Endodermal cell (in vitro differentiated cells): ENCODE measurements around the gene RASGRF1. TPM values are rescaled to one million over a fixed set of nuclear protein-coding genes. Genes with fewer than 3 reads are reported as not detected.

Experiments
- DNase-seq: peaks from one replicate; pipeline ENCODE4 v3.0.0-alpha.2; 2017
- H3K27ac ChIP-seq: 2 replicates; pipeline ENCODE4 v1.5.1; 2013; ENCODE audit warnings: mild to moderate bottlenecking, low read depth, low read length, moderate library complexity
- H3K27me3 ChIP-seq: 2 replicates; pipeline ENCODE4 v1.6.1; 2013; ENCODE audit warnings: mild to moderate bottlenecking, low read length, moderate library complexity; ENCODE audit not compliant: insufficient read depth, control insufficient read depth, poor library complexity, severe bottlenecking
- H3K36me3 ChIP-seq: 2 replicates; pipeline ENCODE4 v1.7.0; 2013; ENCODE audit warnings: mild to moderate bottlenecking, low read length, moderate library complexity; ENCODE audit not compliant: control insufficient read depth, insufficient read depth
- H3K4me1 ChIP-seq: one replicate; pipeline ENCODE4 v1.7.0; 2013; ENCODE audit warnings: low read length; ENCODE audit not compliant: control insufficient read depth, insufficient read depth
- H3K4me3 ChIP-seq: 2 replicates; pipeline ENCODE4 v1.5.1; 2013; ENCODE audit warnings: mild to moderate bottlenecking, low read length, moderate library complexity
- H3K9ac ChIP-seq: 2 replicates; pipeline ENCODE4 v1.6.1; 2013; ENCODE audit warnings: mild to moderate bottlenecking, low read length, moderate library complexity; ENCODE audit not compliant: poor library complexity, severe bottlenecking; ENCODE audit errors: extremely low read depth
- H3K9me3 ChIP-seq: 2 replicates; pipeline ENCODE4 v1.6.1; 2013; ENCODE audit warnings: mild to moderate bottlenecking, low read length, moderate library complexity; ENCODE audit not compliant: control insufficient read depth
- H3K27ac Mint-ChIP-seq: 2 replicates; pipeline ENCODE4 v1.8.0; 2020; ENCODE audit warnings: mixed read lengths
- H3K27me3 Mint-ChIP-seq: 2 replicates; pipeline ENCODE4 v1.8.0; 2021; ENCODE audit warnings: mild to moderate bottlenecking, mixed read lengths; ENCODE audit not compliant: insufficient read depth
- H3K36me3 Mint-ChIP-seq: 2 replicates; pipeline ENCODE4 v1.8.0; 2020; ENCODE audit warnings: low read depth, mixed read lengths
- H3K4me1 Mint-ChIP-seq: 2 replicates; pipeline ENCODE4 v1.8.0; 2020; ENCODE audit warnings: mixed read lengths
- H3K4me3 Mint-ChIP-seq: 2 replicates; pipeline ENCODE4 v1.8.0; 2020; ENCODE audit warnings: mild to moderate bottlenecking, moderate library complexity, mixed read lengths
- H3K9me3 Mint-ChIP-seq: 2 replicates; pipeline ENCODE4 v1.8.0; 2020; ENCODE audit warnings: mild to moderate bottlenecking, mixed read lengths
- WGBS, 2 experiments: methylation state at CpG; one replicate each; pipeline versions ENCODE4 v1.1.5 to v1.1.7; 2013; ENCODE audit warnings: missing lambda C conversion rate in 2 of 2, mixed read lengths in 1 of 2; ENCODE audit not compliant: insufficient coverage in 1 of 2, insufficient read length in 1 of 2; 5-methylcytosine and 5-hydroxymethylcytosine counted together
- total RNA-seq, 2 donors: library from RNA; stranded (reverse); fragmentation: NEBNext Ultra II Directional in 1 of 2; extraction: Animal tissue kit (Norgen Biotek cat#: 25700) in 1 of 2; gene quantifications; 2 replicates in 1 of 2; 3 replicates in 1 of 2; pipeline ENCODE4 v1.2.1, GENCODE V29; 2021
- TF ChIP-seq, protein P1 (sequence below): fragments of 200-600 bp; sonication (generic); conservative IDR thresholded peaks from 2 replicates; pipeline ENCODE4 v1.5.0; 2021; ENCODE audit warnings: antibody characterized with exemption, mild to moderate bottlenecking

Gene RASGRF1
- total RNA-seq, 2 donors from 2014 or later, result 0.20 TPM; not detected in 1

DNA sequence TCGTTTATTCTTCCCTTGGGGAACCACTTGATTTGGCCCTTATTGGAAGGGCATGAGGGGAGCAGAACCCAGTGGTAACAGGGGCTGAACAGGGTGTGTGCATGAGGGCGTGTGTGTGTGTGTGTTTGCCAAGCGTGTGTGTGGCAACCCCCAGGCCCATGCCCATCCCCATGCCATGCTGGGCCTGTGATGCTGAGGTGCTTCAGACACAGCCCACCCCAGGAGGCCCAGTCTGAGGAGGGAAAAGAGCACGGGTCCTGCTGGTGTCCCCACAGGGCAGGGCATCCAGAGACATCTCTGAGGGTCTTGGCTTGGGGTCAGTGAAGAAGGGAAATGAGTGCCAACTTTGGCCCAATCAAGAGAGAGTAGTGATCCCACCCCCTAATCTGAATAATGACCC, 71.6 kb downstream of the RASGRF1 start:
- Mint-ChIP-seq H3K4me3 (no peak overlapping the region), H3K27ac (no peak overlapping the region), H3K36me3 (no peaks in the 10 kb centered on the region), H3K9me3 (peaks cover 1% of the 10 kb centered on the region), H3K4me1 (no peaks in the 10 kb centered on the region), H3K27me3 (peaks cover 2% of the 10 kb centered on the region)
- WGBS, 2 experiments, result 82% methylated on average over 4 of the region's 4 CpGs; no CpG with 5 or more reads in 1 of the 2 experiments
- Histone ChIP-seq H3K4me3 (no peak overlapping the region), H3K36me3 (no peaks in the 10 kb centered on the region), H3K9me3 (no peaks in the 10 kb centered on the region), H3K27ac (no peak overlapping the region), H3K9ac (no peak overlapping the region), H3K4me1 (no peaks in the 10 kb centered on the region), H3K27me3 (no peaks in the 10 kb centered on the region)
- DNase-seq, result no peak
- TF ChIP-seq, protein P1, sequence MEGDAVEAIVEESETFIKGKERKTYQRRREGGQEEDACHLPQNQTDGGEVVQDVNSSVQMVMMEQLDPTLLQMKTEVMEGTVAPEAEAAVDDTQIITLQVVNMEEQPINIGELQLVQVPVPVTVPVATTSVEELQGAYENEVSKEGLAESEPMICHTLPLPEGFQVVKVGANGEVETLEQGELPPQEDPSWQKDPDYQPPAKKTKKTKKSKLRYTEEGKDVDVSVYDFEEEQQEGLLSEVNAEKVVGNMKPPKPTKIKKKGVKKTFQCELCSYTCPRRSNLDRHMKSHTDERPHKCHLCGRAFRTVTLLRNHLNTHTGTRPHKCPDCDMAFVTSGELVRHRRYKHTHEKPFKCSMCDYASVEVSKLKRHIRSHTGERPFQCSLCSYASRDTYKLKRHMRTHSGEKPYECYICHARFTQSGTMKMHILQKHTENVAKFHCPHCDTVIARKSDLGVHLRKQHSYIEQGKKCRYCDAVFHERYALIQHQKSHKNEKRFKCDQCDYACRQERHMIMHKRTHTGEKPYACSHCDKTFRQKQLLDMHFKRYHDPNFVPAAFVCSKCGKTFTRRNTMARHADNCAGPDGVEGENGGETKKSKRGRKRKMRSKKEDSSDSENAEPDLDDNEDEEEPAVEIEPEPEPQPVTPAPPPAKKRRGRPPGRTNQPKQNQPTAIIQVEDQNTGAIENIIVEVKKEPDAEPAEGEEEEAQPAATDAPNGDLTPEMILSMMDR, result no peak

DNA sequence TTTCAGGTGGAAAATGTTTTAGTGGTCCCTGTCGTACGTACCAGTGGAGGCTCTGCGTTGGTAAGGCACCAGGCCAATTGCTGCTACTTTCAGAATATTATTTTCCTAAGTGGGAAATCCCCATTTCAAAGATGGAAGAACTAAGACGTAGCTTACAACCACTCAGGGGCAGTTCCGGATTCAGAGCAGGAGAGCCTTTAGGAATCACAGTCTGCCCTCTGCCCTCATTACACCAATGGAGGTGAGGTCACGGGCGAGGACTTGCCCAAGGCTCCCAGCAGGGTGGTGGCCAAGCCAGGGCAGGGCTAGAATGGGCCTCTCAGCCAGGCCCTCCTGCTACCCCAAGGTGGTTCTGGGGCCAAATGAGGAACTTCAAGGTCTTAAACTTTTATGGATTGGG, 72.6 kb downstream of the RASGRF1 start:
- no peak overlapping the region for H3K4me3 ChIP-seq
- Mint-ChIP-seq H3K36me3 (no peaks in the 10 kb centered on the region), H3K27me3 (no peaks in the 10 kb centered on the region), H3K4me1 (no peaks in the 10 kb centered on the region), H3K27ac (no peak overlapping the region), H3K9me3 (no peaks in the 10 kb centered on the region), H3K4me3 (no peak overlapping the region)
- no peak for DNase-seq
- no peaks in the 10 kb centered on the region for H3K36me3 ChIP-seq
- TF ChIP-seq, protein P1, result no peak
- 96 to 98% methylated on average over 5 to 7 of the region's 7 CpGs for WGBS, 2 experiments
- no peaks in the 10 kb centered on the region for H3K4me1 ChIP-seq
- no peaks in the 10 kb centered on the region for H3K9me3 ChIP-seq
- H3K9ac ChIP-seq, result no peak overlapping the region
- H3K27me3 ChIP-seq, result no peaks in the 10 kb centered on the region
- H3K27ac ChIP-seq, result no peak overlapping the region

DNA sequence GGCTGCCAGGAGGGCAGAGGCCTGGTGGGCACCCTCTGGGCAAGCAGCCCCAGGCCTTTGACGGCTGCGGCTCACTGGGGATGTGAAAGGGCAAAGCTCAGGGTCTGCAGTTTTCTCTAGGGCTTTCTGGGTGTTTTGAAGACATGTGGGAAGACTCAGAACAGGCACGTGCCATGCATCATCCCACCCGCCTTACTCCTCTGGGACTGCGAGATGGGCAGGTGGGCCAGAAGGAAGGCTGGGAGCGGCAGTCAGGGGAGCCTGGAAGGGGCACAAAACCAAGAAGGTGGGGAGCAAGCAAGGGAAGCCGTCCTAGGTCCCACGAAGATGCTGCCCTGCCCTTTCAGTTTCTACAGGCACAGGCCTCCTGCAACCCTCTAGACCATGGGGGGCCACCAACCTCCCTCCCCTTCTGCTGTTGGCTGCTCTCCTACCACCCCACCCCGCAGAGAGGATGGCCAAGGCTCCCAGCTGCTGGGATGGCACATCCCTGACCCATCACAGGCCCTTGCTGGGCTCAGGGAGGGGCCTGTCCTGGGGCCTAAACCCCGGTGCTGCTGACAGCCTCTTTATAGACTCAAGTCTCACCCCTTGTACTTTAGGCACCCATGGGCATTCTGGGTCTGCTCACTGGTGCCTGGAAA, 73.9 kb downstream of the RASGRF1 start:
- Histone ChIP-seq H3K4me3 (no peak overlapping the region), H3K27me3 (no peaks in the 10 kb centered on the region), H3K9me3 (no peaks in the 10 kb centered on the region), H3K27ac (no peak overlapping the region), H3K4me1 (no peaks in the 10 kb centered on the region), H3K36me3 (no peaks in the 10 kb centered on the region), H3K9ac (no peak overlapping the region)
- 95 to 97% methylated on average over 6 to 10 of the region's 10 CpGs for WGBS, 2 experiments
- H3K36me3 Mint-ChIP-seq, result no peaks in the 10 kb centered on the region
- H3K9me3 Mint-ChIP-seq, result no peaks in the 10 kb centered on the region
- no peak for DNase-seq
- TF ChIP-seq, protein P1, result no peak
- H3K27me3 Mint-ChIP-seq, result no peaks in the 10 kb centered on the region
- H3K4me1 Mint-ChIP-seq, result no peaks in the 10 kb centered on the region
- H3K4me3 Mint-ChIP-seq, result no peak overlapping the region
- H3K27ac Mint-ChIP-seq, result no peak overlapping the region
